Adipocyte (in vitro differentiated cells): ENCODE results near the gene PATL2.

Experiments
- DNase-seq: peaks from one replicate; pipeline ENCODE4 v3.0.0-alpha.2; 2015; ENCODE audit warnings: low read depth
- H3K27me3 ChIP-seq: replicated peaks from 2 replicates; pipeline ENCODE4 v1.7.0; 2013; ENCODE audit warnings: mild to moderate bottlenecking, low read length, moderate library complexity; ENCODE audit not compliant: control insufficient read depth, insufficient read depth
- H3K36me3 ChIP-seq: 2 replicates; pipeline ENCODE4 v1.7.0; 2013; ENCODE audit warnings: low read length, mild to moderate bottlenecking, moderate library complexity; ENCODE audit not compliant: control insufficient read depth, insufficient read depth, severe bottlenecking
- H3K4me1 ChIP-seq: 2 replicates; pipeline ENCODE4 v1.7.0; 2013; ENCODE audit warnings: mild to moderate bottlenecking, low read length, moderate library complexity; ENCODE audit not compliant: control insufficient read depth, insufficient read depth
- H3K4me3 ChIP-seq: 2 replicates; pipeline ENCODE4 v1.7.0; 2013; ENCODE audit warnings: mild to moderate bottlenecking, low read length, moderate library complexity
- H3K9ac ChIP-seq: 2 replicates; pipeline ENCODE4 v1.7.0; 2013; ENCODE audit warnings: mild to moderate bottlenecking, low read length, moderate library complexity
- H3K9me3 ChIP-seq: 2 replicates; pipeline ENCODE4 v1.7.0; 2013; ENCODE audit warnings: mild to moderate bottlenecking, low read length, moderate library complexity; ENCODE audit not compliant: control insufficient read depth

The PATL2 gene

DNA sequence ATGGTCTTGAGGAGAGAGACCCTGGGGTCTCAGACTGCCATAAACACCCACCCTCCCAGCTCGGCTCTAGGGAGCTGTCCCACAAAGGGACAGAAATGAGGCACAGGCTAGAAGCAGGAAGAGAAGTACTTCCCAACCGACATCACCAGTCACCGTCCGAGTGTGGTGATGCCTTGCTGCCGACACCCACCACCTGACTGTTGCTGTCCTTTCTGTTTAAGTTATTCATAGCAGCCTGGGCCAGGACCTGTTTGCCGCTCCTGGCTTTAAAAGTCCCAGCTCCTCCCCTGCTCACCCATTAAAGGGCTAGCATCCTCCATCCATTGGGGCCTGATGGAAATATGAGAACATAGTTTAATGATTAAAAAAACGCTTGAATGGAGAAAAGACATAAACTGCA, 34.4 kb downstream of the PATL2 start:
- H3K27me3 ChIP-seq = peaks cover 11% of the 10 kb centered on the region
- no peak overlapping the region for H3K9ac ChIP-seq
- no peak for DNase-seq
- no peaks in the 10 kb centered on the region for H3K9me3 ChIP-seq
- no peaks in the 10 kb centered on the region for H3K4me1 ChIP-seq
- no peak overlapping the region for H3K4me3 ChIP-seq
- no peaks in the 10 kb centered on the region for H3K36me3 ChIP-seq

- no peaks in the 10 kb centered on the region for H3K4me1 ChIP-seq
- no peak overlapping the region for H3K9ac ChIP-seq
- no peaks in the 10 kb centered on the region for H3K9me3 ChIP-seq
- H3K4me3 ChIP-seq = no peak overlapping the region
- H3K36me3 ChIP-seq = no peaks in the 10 kb centered on the region
- no peak for DNase-seq
- peaks cover 5% of the 10 kb centered on the region for H3K27me3 ChIP-seq
Measured at GRCh38 chr15:44675911-44676310, 35.2 kb downstream of the PATL2 start.

DNA sequence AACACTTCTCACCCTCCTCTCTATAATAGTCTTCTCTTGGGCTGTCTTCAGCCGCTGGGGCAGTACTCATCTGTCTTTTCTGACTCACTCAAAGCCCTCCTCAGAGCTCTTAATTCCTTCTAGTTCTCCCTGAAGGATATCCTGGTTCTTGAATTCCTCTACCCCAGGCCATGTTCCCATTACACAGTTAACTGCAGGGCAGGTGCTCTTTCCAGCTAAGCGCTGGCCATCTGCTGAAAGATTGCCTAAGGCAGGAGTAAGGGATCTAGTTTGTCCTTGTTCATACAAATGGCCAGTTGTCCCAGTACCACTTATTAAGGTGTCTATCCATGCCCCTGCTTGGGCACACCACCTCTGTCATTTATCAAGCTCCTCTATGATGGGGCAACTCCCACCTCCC, 37.5 kb downstream of the PATL2 start:
- Histone ChIP-seq H3K4me3 (no peak overlapping the region), H3K9me3 (no peaks in the 10 kb centered on the region), H3K4me1 (no peaks in the 10 kb centered on the region), H3K36me3 (no peaks in the 10 kb centered on the region), H3K27me3 (peaks cover 5% of the 10 kb centered on the region), H3K9ac (no peak overlapping the region)
- no peak for DNase-seq

DNA sequence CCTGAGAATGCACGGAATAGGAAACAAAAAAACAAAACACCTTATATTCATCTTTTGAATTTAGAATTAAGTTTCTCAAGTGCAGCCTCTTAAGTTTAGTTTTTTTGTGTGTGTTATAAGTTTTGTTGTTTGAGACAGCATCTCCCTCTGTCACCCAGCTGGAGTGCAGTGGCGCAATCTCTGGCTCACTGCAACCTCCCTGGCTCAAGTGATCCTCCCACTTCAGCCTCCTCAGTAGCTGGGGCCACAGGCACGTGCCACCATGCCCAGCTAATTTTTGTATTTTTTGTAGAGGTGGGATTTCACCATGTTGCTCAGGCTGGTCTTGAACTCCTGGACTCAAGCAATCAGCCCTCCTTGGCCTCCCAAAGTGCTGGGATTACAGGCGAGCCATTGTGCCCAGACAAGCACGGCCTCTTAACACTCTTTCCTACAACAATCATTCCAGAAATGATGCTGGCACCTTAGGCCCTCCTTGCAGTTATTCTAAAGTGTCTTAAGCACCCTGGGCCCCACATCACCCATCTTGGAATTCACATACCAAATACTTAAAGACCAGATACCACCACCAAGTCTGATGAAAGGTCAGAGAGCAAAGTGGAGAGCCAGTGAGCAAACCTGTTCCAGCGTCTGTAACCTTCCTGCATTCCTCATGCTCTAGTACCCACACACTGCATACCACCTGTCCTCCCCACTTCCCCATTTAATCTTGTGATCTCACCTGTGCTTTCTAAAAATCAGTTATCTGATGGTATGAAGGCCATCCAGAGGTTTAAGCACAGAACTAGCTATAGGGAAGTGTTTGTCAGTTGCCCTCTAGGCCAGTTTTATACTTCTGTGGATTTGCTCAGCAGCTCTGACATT, 40.8 kb downstream of the PATL2 start:
- no peak overlapping the region for H3K4me3 ChIP-seq
- H3K27me3 ChIP-seq = no peaks in the 10 kb centered on the region
- no peaks in the 10 kb centered on the region for H3K4me1 ChIP-seq
- no peaks in the 10 kb centered on the region for H3K36me3 ChIP-seq
- H3K9me3 ChIP-seq = no peaks in the 10 kb centered on the region
- H3K9ac ChIP-seq = no peak overlapping the region
- no peak for DNase-seq

- Histone ChIP-seq H3K27me3 (no peaks in the 10 kb centered on the region), H3K9me3 (no peaks in the 10 kb centered on the region), H3K4me1 (peaks cover 3% of the 10 kb centered on the region), H3K4me3 (no peak overlapping the region), H3K36me3 (no peaks in the 10 kb centered on the region), H3K9ac (no peak overlapping the region)
- no peak for DNase-seq
Measured at GRCh38 chr15:44668921-44669320, 42.2 kb downstream of the PATL2 start.

GRCh38 chr15:44667039-44667360, 44.1 kb downstream of the PATL2 start:
- Histone ChIP-seq H3K9ac (no peak overlapping the region), H3K27me3 (no peaks in the 10 kb centered on the region), H3K36me3 (no peaks in the 10 kb centered on the region), H3K4me1 (peaks cover 10% of the 10 kb centered on the region), H3K9me3 (no peaks in the 10 kb centered on the region), H3K4me3 (no peak overlapping the region)
- no peak for DNase-seq

GRCh38 chr15:44666210-44667038, 44.7 kb downstream of the PATL2 start:
- Histone ChIP-seq H3K9me3 (no peaks in the 10 kb centered on the region), H3K9ac (no peak overlapping the region), H3K36me3 (no peaks in the 10 kb centered on the region), H3K27me3 (no peaks in the 10 kb centered on the region), H3K4me1 (peaks cover 16% of the 10 kb centered on the region), H3K4me3 (no peak overlapping the region)
- DNase-seq = no peak

DNA sequence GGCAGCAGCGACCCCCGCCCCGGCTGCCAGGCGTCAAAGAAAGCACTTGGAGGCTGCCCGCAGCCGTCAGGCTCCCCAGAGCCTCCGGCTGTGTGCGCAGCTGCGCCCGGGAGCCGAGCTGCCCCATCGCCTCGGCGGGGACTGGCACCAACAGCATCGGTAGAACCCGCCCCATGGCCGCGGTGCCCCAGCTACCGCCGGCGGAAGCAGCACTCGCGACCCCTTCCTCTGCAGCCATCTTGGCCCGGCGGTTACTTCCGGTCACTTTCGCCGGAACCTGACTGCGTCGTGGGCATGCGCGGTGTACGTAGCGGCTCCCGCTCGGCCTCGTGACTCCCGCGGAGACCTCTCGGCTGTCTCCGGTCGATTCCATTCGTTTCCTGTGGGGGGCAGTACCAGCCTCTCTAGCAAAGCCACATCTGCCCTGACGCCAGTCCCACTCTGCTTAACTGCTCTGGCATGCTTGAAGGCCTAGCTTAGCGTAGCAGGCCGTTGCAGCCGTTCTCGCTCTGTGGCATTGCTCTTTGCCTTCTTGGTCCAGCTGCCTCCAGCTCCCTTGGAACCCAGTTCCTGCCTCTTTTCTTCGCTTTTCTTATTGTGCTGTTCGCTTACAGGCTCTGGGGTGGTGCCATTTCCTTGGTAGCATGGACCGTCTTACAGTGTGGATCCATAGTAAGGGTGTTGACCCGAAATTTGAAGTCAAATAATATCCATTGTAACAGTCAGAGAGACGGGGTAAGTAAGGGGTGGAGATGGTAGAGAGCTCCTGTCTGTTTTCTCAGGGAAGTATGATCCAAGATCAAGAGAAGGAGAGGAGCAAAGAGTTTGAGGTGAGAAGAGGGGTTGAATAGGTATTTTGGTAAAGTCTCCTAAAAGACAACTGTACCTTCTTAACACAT, 47.5 kb downstream of the PATL2 start, which contains the start of gene SPG11:
Gene SPG11 (minus strand): TSS at position 253 of the 899 bp plus-strand sequence. CDS start 15 bp downstream, at position 238.
- Histone ChIP-seq H3K27me3 (no peaks in the 10 kb centered on the region), H3K9ac (peak within 1 kb of the TSS; percentile 99), H3K36me3 (peaks cover 14% of the 10 kb centered on the region), H3K9me3 (no peaks in the 10 kb centered on the region), H3K4me3 (peak within 1 kb of the TSS; percentile 94), H3K4me1 (peaks cover 16% of the 10 kb centered on the region)
- peak; percentile 99 for DNase-seq

DNA sequence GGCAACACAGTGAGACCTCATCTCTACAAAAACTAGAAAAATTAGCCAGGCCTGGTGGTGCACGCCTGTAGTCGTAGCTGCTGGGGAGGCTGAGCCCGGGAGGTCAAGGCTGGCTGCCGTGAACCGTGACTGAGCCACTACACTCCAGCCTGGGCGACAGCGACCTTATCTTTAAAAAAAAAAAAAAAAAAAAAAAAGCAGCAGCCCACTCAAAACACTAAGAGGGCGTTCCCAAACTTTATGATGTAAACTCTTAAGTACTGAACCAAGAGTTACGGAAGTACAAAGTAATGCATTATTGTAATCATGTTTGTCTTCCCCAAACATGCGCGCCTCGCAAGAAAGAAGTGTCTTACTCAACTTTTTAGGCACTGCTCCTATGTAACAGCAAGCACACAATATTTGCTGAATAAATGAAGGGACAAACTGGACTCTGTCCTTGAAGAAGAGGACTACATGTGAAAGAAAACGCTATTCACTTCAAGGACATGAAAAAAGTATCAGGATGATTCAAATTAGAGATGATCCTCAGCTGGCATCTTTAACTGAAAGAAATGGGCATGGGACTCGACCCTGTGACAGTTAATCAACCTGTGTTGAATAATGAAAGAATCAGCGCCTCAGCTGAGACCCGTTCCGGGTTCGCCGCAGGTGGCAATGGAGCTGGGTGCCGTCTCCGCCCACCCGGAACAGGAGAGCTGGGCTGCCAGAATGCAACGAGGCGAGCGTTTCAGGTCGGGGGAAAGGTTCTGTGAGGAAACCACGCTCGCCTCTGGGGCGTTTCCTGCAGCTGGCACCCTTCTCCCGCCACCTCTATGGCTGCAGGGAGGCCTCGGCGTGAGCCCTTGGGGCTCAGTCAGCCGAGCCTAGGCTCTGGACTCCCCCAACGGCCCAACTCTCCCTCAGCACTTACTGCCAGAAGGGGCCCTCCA, 48.4 kb downstream of the PATL2 start:
- Histone ChIP-seq H3K4me1 (peaks cover 16% of the 10 kb centered on the region), H3K27me3 (no peaks in the 10 kb centered on the region), H3K36me3 (peaks cover 20% of the 10 kb centered on the region), H3K9me3 (no peaks in the 10 kb centered on the region), H3K4me3 (peak overlapping the region; percentile 94), H3K9ac (peak overlapping the region; percentile 99)
- peak; percentile 76 for DNase-seq

- DNase-seq = no peak
- H3K9me3 ChIP-seq = no peaks in the 10 kb centered on the region
- H3K27me3 ChIP-seq = no peaks in the 10 kb centered on the region
- H3K9ac ChIP-seq = no peak overlapping the region
- peaks cover 16% of the 10 kb centered on the region for H3K4me1 ChIP-seq
- H3K36me3 ChIP-seq = peaks cover 27% of the 10 kb centered on the region
- peak overlapping the region; percentile 94 for H3K4me3 ChIP-seq
Measured at GRCh38 chr15:44661576-44661975, 49.5 kb downstream of the PATL2 start.
